GM10847 (cell line): Measurements from ENCODE around the gene SOX18.

ENCODE experiments used
- POLR2A ChIP-seq: IDR thresholded peaks from 2 replicates; pipeline ENCODE4 v1.6.1; 2011; ENCODE audit not compliant: insufficient read length; ENCODE audit errors: extremely low read depth

The SOX18 gene

GRCh38 chr20:64040231-64041039 is 9.0 kb downstream of the SOX18 start:
- TF ChIP-seq POLR2A = no peak

DNA sequence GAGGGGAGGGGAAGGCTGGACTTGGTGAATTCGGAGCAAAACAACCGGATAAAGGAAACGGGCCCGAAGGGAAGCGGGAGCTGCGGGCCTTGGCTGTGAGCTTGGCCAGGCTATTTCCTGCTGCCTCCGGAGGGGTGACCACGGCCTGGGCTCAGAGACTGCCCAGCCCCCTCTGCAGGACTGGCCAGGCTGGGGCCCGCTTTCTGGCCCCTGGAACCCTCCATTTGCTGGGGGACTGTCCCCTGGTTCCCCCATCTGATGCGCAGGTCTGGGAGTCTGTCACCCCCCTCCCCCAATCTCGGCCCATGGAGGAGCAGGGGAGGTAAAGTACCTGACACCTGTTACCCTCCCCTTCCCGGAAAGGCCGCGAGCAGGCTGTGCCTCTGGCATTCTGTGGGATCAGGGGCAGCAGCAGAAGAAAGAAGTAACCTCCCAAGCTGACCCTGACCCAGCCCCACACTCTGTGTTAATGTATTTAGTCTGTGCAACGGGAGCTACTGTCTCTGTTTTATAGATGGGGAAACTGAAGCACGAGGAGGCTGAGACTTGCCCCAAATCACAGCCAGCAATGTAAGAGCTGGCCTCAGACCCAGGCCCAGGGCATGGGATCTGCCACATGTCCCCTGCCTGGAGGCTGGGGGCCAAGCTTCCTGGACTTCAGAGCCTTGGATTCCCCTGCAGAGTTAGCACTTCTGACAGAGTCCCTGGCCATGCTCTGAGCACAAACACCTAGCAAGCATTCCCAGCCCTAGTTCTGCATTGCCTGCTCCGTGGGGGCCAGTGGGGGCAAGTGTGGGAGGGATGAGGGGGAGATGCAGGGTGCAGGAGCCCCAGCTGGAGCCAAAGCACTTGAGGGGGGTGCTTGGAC is 9.9 kb downstream of the SOX18 start:
- TF ChIP-seq POLR2A = no peak

DNA sequence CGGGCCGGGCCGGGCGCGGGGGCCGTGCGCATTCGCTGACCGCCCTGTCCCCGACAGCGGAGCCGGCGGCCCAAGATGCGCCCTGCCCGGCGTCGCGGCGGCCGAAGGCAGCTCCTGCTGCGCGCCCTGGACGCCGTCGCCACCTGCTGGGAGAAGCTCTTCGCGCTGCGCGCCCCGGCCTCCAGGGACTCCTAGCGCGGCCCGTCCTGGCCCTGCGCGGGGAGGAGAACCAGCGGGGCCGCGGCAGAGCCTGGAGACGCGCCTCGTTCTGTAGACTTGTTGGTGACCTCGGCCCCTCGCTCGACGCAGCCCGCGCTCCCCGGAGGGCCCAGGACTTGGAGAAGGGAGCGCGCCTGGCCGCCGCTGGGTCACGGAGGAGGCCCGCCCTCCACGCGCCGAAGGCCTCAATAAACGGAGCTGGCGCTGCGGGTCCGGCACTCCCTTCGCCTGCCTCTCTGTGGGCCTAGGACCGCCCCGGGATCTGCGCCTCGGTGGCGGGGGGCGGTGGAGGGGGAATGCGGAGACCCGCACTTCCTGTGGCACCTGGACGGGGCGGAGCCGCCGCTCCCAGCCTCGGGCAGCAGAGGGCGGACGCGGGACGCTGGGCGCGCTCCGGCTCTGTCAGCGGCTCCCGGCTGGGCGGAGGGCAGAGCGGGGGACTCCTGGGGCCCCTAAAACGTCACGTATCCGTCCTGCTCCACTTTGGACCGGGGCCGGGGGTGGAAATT is 10.7 kb downstream of the SOX18 start:
- TF ChIP-seq POLR2A = no peak

- no peak for TF ChIP-seq POLR2A
Observed at GRCh38 chr20:64038224-64038564, 11.2 kb downstream of the SOX18 start.

- no peak for TF ChIP-seq POLR2A
Observed at GRCh38 chr20:64037498-64038213, 11.8 kb downstream of the SOX18 start.

GRCh38 chr20:64037199-64037497 is 12.3 kb downstream of the SOX18 start:
- TF ChIP-seq POLR2A = no peak

GRCh38 chr20:64036346-64037198 is 12.9 kb downstream of the SOX18 start:
- no peak for TF ChIP-seq POLR2A

DNA sequence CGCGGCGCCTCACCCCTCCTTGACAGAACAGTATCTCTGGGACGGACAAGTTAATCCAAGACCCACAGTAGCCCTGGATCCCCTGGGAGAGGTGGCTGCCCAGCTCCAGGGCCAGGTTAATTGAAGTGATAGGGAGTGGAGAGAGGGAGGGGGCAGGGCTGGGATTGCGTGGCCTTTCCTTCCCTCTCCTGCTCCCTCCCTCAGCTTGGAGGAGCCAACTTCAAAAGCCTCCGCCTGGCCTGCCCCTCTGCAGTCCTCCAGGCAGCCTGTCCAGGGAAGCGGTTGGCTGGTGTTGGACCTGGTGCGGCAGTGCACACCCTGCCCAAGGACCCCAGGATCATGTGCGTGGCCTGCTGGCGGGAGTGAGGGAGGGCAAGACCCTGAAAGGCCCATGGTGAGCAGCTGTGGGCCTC is 13.5 kb downstream of the SOX18 start, which contains the start of gene C20orf204:
TSS of gene C20orf204 (plus strand) at position 250 of the 413 bp plus-strand sequence. CDS start at position 392, 142 bp downstream.
- TF ChIP-seq POLR2A = no peak

DNA sequence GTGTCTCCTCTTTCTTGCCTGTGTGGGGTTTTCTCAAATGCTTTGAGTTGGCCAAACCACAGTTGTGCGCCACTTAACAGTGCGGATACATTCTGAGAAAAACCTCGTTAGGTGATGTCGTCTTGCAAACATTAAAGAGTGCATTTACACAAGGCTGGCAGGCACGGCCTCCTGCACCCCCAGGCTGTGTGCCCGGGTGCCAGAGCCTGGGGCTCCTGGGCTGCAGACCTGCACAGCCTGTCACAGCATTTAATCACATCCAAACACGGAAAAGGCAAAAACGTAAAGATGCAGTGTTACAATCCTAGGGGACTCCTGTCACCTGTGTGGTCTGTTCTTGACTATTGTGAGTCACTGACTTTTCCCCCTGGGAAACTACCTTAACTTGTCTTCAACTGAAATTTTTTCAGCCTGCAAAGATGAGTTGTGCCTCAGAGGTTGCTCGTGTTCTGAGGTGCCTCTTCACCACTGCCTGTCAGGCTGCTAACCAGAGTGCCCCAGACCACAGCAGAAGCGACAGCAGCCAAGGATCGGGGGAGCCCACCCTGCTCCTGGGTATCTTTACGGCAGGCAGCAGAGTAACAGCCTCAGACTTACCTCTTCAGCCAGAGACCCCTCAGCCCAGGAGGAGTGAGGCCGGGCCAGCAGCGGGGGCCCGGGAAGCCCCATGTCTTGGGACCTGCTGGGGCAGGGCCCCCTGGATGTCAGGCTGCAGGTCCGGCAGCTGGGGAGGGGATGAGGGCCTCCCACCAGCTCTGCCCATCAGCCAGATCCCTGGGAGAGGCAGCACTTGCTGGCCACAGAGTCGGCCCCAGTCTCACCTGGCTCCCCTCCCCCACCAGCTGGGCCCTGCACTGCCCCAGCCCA is 14.1 kb downstream of the SOX18 start:
- TF ChIP-seq POLR2A = no peak

DNA sequence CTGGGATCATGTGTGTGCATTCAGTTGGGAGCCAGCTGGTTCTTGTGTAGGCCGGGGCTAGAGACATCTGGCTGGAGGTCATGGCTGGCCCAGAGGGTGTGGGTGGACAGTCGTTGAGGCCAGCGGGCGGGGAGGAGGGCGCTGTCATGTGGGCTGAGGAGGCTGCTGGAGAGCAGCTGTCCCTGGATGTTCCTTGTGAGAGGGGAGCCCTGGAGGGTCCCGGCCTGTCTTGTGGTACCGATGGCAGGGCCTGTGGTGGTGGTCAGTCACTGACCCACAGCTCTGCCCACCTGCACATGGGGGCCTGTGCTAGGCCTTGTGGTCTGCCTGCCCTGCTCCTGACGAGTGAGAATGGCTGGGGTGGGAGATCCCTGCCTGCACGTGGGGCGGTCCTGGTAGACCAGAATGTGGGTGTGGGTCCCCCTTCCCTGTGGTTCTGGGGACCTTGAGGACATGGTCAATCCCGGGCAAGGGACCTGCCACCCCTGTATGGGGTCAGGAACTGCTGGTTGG is 15.4 kb downstream of the SOX18 start:
- TF ChIP-seq POLR2A = no peak

- no peak for TF ChIP-seq POLR2A
Observed at GRCh38 chr20:64032706-64033624, 16.5 kb downstream of the SOX18 start.

DNA sequence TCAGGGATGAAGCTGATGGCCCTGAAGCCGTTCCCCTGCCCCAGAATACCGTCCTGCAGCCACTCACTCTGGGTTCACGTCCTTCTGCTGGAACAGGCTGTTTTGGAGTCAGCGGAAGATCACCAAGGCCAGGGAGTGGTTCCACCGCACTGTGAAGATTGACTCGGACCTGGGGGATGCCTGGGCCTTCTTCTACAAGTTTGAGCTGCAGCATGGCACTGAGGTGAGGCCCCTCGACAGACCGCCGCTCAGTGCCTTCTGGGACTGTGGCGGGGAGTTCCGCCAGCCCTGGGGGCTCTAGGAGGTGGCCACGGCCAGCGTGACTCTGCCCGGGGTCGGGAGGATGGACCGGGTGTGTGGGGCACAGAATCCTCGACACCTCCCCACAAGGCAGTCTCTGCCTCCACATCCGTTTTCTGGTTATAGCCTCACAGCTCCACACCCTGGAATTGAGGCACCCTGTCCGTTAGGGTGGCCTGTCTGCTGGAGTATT is 17.6 kb downstream of the SOX18 start:
- no peak for TF ChIP-seq POLR2A
